Stimulated activated CD4-positive, alpha-beta T cell treated with anti-CD3 and anti-CD28 coated beads, Interleukin-15, amount 100 ng/mL, for 24 hours (primary cell): ENCODE results near the gene PTPN13.
"Not testable (repeated sequence)": the region's sequence is repeated elsewhere in the genome, so short reads cannot be mapped to it uniquely, and the experiment has no call there.

Experiments used
- DNase-seq: peaks from one replicate; pipeline ENCODE4 v3.0.0-alpha.2; 2020

The PTPN13 gene

DNA sequence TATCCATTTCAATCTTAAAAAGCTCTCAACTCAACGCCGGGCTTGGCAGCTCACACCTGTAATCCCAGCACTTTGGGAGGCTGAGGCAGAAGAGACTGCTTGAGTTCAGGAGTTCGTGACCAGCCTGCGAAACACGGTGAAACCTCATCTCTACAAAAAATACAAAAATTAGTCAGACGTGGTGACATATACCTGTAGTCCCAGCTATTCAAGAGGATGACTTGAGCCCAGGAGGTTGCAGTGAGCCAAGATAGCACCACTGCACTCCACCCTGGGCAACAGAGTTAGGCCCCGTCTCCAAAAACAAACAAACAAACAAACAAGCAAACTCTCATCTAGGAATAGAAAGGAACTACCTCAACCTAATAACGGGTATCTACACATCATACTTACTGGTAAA is 50.8 kb downstream of the PTPN13 start:
- DNase-seq = no peak

DNA sequence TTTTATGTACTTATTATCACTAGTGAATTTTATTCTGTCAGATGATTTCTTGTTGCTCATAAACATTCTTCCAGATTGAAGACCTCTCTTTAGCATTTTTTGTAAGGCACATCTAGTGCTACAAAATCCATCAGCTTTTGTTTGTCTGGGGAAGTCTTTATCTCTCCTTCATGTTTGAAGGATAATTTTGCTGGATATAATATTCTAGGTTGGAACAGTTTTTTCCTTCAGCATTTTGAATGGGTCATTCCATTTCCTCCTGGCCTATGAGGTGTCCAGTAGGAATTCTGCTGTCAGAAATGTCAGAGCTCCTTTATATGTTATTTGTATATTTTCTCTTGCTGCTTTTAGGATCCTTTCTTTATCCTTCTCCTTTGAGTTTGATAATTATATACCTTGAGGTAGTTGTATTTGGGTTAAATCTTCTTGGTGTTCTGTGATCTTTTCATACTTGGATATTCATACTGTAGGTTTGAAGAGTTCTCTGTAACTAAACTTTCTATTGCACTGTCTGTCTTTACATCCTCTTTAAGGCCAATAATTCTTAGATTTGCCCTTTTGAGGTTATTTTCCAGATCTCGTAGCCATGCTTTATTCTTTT is 58.3 kb downstream of the PTPN13 start:
- no peak for DNase-seq

DNA sequence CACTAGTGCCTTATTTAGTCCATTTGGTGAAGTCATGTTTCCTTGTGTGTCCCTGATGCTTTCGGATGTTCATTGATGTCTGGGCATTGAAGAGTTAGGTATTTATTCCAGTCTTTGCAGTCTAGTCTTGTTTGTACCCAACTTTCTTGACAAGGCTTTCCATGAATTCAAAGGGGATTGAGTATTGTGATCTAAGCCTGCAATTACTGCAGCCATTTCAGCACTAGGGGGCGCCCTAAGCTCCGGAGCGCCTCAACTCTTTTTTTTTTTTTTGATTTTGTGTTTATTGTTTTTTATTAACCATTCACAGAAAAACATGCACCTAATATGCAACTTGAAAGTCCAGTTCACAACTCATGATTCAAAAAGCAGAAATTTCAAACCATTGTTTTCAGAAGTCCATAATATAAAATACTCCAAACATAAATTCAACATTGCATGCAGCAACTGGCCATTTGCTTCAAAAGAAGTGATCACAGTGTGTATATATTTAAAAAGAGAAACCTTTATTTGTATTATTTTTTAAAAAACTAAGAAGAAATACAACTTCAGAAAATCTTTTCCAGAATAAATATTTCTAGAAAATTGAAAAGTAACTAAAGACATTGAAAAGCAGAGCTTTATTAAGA is 59.2 kb downstream of the PTPN13 start:
- peak; percentile 22 for DNase-seq

DNA sequence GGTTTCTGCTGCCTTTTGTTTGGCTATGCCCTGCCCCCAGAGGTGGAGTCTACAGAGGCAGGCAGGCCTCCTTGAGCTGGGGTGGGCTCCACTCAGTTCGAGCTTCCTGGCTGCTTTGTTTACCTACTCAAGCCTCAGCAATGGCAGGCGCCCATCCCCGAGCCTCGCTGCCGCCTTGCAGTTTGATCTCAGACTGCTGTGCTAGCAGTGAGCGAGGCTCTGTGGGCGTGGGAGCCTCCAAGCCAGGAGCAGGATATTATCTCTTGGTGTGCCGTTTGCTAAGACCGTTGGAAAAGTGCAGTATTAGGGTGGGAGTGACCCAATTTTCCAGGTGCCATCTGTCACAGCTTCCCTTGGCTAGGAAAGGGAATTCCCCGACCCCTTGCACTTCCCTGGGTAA is 62.7 kb downstream of the PTPN13 start:
- not testable (repeated sequence) for DNase-seq

DNA sequence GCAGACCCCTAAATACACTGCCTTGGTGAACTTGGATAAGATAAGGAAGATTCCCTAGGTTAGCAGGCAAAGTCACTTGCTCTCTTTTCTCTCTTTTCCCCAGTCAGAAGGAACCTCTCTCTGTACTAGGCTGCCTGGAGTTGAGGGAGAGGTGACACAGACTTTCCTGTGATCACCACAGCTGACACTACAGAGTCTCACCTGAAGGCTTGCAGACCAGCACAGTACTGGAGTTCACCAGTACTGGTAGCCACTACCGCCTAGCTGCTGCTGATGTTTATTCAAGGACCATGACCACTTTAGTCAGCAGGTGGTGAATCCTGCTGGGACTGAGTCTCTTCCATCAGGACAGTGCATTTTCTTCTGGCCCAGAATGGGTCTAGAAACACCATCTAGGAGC is 63.3 kb downstream of the PTPN13 start:
- DNase-seq = no peak

DNA sequence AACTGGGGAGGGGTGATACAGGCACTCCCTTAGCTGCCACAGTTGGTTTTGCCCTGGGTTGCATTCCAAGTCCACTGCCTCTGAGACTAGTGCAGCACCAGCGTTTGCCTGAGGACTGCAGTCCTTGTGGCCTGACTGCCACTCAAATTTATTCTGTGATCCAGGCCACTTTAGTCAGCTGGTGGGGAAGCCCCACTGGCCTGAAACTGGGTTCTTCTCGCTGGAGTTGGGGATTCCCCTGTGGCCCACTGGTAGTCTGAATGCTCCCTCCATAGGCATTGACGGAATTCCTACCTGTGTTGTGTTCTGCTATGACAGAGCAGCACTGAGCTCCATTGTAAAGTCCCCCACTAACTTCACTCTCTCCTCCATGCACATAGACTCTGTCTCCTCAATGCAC is 63.8 kb downstream of the PTPN13 start:
- DNase-seq = no peak

DNA sequence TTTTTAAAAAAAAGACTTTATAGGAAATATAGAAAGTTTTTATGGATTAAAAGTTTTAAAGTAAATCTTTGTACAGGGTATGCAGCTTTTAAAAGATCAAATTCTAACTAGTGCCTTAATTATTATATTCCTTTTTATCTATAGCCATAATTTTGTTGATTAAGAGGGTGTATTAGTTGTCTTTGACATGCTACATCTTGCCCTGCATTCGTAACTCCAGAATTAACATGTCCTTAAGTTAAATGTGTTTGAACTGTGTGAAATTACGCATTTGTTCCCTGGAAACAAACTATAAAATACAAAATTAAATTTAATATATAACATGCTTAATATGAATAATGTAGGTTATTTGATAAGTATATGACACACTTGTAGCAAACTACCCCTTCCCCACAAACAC is 66.3 kb downstream of the PTPN13 start:
- no peak for DNase-seq

DNA sequence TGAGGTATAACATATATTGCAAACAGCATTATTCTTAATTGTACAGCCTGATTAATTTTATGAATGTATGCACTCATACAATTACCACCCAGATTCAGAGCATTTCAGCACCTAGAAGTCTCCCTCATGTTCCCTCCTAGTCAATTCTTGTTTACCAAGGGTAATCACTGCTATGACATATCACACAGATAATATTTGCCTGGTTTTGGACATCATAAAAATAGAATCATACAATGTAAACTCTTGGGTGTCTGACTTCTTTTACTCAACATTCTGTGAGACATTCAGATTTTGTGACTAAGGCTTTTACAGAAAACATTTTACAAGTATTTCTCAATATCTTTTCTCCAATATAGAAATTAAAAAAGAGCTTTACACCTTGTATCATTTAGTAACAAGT is 66.9 kb downstream of the PTPN13 start:
- DNase-seq = no peak

DNA sequence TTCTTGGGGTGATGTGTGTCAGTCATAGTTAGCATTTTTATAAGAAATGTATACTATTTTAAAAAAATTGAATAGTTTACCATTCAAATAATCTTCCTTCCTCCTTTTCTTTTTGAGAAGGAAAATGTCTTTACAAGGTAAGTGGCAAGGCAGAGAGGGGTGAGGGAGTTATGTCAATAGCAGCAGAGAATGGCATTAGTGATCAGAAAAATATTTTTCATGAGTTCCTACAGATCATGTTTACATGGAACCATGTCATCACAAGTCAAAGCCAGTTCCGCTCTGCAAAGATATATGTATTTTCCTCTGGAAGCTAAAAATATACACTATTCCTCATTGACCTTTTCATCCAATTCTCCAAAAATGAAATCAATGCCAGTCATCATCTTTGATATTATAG is 67.3 kb downstream of the PTPN13 start:
- DNase-seq = no peak

DNA sequence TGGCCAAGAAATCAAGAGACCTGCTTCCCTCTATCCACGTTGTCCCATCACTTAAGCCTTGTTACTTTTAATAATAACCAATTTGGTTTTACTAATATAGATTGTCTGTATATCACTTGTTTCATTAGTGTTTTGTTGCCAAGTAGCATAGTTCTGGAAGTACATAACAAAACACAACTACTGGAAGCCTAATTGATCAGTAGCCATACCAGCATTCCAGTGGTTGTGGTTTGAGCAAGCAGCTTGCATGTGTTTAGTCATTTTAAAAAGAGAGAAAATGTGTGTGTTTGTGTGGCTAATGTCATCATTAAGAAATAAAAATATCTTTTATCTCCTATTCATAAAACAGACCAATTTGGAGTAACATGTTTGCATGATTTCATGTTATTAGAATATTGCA is 70.8 kb downstream of the PTPN13 start:
- DNase-seq = no peak

DNA sequence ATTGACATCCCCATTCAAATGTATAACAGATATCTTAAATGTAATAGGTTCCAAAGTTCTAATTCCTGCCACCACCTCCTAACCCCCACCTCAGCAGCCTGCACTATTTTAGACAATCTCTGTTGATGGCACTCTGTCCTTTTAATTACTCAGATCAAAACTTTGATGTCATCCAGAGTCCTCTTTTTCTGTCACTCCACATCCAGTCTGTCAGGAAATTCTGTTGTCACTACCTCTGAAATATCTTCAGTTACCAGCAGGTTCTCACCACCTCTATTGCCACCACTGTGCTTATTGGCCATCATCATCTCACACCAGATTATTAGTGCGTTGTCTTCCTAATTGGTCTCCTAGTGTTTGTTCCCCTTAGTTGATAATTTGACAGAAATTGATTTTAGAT is 76.2 kb downstream of the PTPN13 start:
- no peak for DNase-seq

DNA sequence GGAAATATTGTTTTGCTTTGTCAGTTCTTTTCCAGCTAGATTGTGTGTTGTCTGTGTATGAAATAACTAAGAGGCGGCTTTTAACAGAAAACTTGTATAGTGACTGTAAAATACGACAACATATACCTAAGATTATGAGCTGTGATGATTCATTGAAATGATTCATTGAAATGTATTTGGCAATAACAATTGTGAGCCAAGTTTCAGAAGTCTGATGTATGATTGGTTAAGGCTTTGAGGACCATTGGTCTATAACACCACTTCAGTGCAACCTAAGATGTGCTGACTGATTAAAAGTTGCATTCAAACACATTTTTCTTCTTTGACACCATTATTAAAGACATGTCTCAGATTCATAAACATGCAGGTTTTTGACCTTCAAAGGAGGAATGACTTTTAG is 76.6 kb downstream of the PTPN13 start:
- no peak for DNase-seq

DNA sequence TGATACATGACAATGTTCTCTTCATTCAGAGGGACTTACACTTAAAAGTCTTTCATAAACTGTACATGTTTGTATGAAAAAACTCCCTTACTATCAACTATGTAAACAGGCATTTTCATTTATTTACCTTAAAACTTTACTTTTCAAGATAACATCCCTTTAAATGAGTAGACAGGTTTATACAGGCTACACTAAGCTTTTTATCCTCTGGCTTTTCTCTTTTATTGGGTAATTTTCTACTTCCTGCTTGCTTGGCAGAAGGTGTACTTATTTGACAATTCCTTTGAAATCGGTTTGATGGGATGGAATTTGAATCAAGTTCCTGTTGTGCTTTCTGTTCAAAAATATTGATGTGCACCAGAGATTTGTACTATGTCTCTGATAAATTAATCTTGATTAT is 81.4 kb downstream of the PTPN13 start:
- no peak for DNase-seq

DNA sequence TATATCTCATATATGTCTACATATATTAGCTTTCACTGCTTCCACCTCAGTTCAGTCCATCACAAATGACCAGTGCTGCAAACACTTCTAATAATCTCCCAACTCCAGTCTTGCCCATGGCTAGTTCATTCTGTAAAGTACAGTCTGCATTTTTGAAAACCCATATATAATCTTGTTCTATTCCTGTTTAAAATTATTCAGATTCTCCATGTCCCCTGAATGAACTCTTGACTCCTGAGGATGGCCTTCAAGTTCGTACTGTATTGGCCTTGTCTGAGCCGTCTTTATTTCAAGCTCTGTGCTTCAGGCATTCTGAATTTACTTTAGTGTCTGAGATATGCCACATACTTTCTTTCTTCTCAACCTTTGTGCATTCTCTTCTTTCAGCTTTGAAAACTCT is 84.7 kb downstream of the PTPN13 start:
- DNase-seq = no peak

DNA sequence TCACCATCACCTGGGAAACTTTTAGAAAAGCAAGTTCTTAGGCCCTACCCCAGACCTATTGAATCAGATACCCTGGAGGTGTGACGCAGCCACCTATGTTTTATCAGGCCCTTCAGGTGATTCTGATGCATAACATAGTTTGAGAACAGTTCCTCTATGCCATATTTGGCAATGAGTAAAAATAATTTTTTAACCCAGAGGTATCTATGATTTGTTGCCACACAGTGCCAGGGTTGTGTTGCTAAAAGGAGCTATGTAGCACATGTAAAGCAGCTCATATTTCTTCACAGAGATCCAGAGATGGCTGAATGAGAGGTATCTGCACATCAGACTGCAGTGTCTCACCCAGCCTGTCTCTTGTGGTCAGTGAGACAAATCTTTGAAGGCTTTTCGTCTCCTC is 85.3 kb downstream of the PTPN13 start:
- DNase-seq = no peak

DNA sequence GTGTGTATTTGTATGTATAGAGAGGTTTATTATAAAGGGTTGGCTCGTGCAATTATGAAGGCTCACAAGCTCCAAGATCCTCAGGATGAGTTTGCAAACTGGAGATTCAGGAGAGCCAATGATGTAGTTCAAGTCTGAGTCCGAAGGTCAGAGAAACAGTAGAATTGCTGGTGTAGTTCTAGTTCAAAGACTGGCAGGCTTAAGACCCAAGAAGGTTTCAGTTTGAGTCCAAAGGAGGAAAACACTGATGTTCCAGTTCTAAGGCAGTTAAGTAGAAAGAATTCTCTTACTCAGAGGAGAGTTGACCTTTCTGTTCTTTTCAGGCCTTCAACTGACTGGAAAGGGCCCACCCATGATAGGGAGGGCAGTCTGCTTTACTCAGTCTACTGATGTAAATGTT is 89.1 kb downstream of the PTPN13 start:
- DNase-seq = no peak

DNA sequence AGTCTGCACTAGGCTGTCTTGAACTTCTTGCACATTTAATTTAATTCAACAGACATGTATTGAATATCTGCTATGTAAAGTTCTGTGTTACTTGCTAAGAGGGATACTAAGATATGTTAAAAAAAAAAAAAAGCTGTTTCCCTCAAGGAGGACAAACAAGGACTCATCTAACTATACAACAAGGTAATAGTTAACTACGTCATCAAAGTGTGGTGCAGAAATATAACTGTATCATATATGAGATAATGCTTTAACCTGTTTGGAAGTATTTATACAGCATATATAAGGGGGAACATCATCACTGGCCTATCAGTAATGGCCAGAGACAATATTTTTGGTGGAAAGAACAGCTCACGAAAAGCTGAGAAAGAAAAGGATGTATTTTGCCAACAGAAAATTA is 89.9 kb downstream of the PTPN13 start:
- no peak for DNase-seq

DNA sequence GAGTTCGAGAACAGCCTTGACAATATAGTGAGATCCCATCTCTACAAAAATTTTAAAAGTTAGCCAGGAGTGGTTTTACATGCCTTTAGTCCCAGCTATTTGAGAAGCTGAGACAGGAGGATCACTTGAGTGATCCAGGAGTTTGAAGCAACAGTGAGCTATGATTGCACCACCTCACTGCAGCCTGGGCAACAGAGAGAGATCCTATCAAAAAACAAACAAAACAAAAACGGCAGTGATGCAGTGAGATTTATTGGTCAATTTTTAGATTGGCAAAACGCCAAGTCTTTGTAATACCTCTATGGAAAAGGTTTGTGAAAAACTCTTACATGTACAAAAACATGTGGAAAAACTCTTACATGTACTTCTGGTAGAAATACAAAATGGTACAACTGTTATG is 91.3 kb downstream of the PTPN13 start:
- DNase-seq = no peak

DNA sequence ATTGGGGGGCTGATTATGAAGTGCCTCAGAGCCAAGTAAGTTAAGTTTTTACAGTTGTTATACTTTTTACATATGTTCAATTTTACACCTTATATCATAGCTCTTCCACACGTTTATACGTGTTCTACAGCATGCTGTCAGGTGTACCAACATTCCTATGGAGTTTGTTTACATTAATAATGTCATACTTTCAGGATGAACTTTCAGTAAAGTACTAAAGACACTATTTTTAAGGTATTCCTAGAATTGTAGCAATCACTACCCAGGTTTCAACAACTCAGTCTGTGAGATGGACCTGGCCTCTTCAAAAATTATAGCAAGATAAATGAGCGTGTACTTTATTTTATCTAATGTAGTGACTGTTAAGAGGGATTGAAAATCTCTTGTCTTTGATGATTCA is 92.6 kb downstream of the PTPN13 start:
- no peak for DNase-seq

DNA sequence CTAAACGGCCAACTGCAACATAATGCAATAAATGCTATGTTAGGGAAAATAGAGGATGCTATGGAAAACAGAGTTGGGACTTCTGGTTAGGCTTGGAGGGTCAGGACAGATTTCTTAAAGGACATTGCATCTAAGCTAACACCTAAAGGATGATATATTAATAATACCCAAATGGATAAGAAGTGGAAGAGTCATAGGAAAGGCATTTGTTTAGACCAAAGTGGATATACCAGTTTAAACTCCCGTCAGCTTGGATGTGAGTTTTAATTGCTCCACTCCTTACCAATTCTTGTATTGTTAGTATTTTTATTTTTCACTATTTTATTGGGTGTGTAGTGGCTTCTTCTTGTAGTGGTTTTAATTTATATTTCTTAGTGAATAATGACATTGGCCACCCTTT is 93.9 kb downstream of the PTPN13 start:
- no peak for DNase-seq

DNA sequence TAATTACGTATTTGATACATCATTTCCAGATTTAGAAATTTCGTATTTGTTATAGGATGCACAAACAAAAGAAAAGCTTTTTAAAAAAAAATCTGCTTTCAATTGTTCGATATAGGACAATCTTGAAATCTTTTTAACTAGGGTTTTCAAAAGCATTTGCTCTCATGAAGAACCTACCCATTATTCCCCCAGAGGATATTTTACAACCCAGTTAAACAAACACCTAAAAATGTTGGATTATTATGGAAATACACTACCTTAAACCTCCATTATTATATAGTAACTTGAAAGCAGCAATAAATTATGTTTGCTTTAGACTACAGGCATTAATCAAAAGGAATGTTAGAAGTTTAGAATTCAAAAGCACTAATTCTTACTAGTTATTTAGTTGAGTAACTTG is 110.5 kb downstream of the PTPN13 start:
- DNase-seq = no peak

DNA sequence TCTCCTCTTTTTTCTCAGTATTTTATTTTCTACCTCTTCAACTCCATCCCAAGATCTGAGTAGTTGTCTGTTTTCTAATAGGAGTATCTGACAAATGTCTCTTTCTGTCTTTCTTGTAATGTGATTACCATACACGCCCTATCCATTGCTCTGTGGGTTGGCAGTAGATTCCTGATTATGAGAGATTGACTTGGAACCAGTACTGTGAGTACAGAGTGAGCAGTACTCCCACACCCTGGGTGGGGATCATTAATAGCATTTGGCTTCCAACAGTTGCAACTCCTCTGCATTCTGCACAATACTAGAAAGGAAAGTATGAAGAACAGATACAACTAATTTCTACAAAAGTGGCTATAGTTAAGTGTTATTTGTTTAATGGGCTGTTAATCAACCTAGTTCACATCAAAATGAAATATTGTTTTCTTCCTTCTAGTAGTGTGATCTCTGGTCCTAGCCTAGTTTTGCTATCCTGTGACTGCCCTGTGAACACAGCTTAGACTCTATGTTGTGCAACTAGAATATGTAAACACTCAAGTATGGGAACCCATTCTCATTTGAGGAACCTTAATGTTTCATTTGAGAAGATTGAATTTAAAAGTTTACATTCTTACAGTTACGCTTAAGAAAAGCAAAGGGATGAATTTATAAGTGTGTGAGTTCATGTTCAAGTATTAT is 112.9 kb downstream of the PTPN13 start:
- DNase-seq = no peak

DNA sequence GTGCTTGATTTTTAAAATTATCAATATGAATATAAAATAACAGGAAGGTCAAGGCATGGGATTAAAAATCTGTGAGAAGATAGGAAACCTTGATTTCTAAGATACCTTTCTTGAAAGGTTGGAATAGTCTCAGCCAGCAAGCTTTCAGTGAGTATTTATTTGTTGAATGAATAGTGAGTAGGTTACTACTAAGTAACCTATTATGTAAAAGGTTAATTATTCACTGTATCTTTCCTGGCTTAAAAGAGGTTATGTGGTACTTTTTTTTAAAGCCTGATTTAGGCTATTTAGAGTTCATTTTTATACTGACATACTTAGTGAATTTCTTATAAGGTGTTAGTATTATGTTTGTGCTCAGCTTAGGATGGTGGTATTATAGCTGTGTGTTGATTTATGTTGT is 123.5 kb downstream of the PTPN13 start:
- DNase-seq = no peak

DNA sequence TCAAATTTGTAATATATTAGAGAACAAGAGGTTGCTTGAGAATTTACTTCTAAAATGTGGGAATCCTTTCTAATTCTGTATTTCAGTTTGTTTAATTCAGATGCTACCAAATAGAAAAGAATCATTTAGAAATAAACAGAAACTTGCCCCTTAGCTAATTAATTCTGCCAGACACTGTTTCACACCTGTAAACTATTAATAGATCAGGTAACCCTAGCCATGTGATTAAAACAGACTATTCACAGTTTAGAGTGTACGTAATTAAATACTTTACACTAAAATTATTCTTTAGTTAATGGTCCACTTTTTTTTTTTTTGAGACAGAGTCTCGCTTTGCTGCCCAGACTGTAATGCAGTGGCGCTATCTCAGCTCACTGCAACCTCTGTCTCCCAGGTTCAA is 124.0 kb downstream of the PTPN13 start:
- DNase-seq = no peak

DNA sequence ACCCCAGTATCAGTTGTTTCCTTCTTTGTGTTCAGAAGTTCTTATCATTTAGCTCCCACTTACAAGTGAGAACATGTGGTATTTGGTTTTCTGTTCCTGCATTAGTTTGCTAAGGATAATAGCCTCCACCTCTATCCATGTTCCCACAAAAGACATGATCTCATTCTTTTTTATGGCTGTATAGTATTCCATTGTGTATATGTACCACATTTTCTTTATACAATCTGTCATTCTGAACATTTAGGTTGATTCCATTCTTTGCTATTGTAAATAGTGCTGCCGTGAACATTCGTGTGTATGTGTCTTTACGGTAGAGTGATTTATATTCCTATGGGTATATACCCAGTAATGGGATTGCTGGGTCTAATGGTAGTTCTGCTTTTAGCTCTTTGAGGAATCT is 125.0 kb downstream of the PTPN13 start:
- DNase-seq = not testable (repeated sequence)
